ENCODE results near the gene PRR33.

- TF ChIP-seq EZH2 (IDR thresholded peaks at IDR 0.05; ENCODE audit: borderline replicate concordance, low read depth, low read length, severe bottlenecking) (no peak), MYC (IDR thresholded peaks at IDR 0.05; ENCODE audit: low read depth, low read length) (no peak), CTCF (IDR thresholded peaks at IDR 0.05; ENCODE audit: extremely low read depth in 1 of 2, insufficient read depth in 1 of 2, low read depth in 1 of 2, low read length in 2 of 2) (no peak), POLR2A (IDR thresholded peaks at IDR 0.05; ENCODE audit: low read depth, low read length) (no peak), MAX (IDR thresholded peaks at IDR 0.05; ENCODE audit: insufficient read depth, insufficient read length) (no peak), POLR2AphosphoS5 (IDR thresholded peaks at IDR 0.05; ENCODE audit: insufficient read depth, low read depth, low read length) (no peak), FOS (IDR thresholded peaks at IDR 0.05; ENCODE audit: borderline replicate concordance, insufficient read depth, low read length) (no peak), GATA2 (IDR thresholded peaks at IDR 0.05; ENCODE audit: insufficient read depth, insufficient read length, low read depth, low read length) (no peak)
Observed at GRCh38 chr11:1855886-1856265, 35.8 kb downstream of the PRR33 start.
